NB4 (cell line): ENCODE measurements around the gene TBC1D9B.

Source experiments
- DNase-seq: peaks from one replicate; pipeline ENCODE4 v3.0.0; 2010; ENCODE audit warnings: low read depth
- H3K4me3 ChIP-seq: one replicate; pipeline ENCODE4 v1.5.1; 2011; ENCODE audit warnings: mild to moderate bottlenecking, low read depth, low read length, moderate library complexity
- CTCF ChIP-seq: IDR thresholded peaks from one replicate; pipeline ENCODE4 v1.5.1; 2012; ENCODE audit warnings: low read depth, low read length
- MAX ChIP-seq: IDR thresholded peaks from 2 replicates; pipeline ENCODE4 v1.6.1; 2011; ENCODE audit warnings: low read depth, low read length
- MYC ChIP-seq: IDR thresholded peaks from 2 replicates; pipeline ENCODE4 v1.6.1; 2011; ENCODE audit warnings: low read depth, low read length
- POLR2A ChIP-seq: IDR thresholded peaks from 2 replicates; pipeline ENCODE4 v1.6.1; 2011; ENCODE audit warnings: mild to moderate bottlenecking; ENCODE audit not compliant: insufficient read length; ENCODE audit errors: extremely low read depth

Gene TBC1D9B

GRCh38 chr5:179812135-179812825 is 95.4 kb downstream of the TBC1D9B start:
- H3K4me3 ChIP-seq, result no peak overlapping the region
- no peak for TF ChIP-seq MYC
- TF ChIP-seq CTCF, result no peak
- no peak for TF ChIP-seq MAX
- TF ChIP-seq POLR2A, result no peak
- no peak for DNase-seq
